GM19372 (cell line): ENCODE measurements around the gene PCMTD2.

Experiments
- ATAC-seq: cut with Tn5 transposase; IDR thresholded peaks from one replicate; pipeline ENCODE4 v1.9.1; 2021; ENCODE audit warnings: mild to moderate bottlenecking, low read depth, moderate library complexity; ENCODE audit not compliant: unreplicated experiment

PCMTD2 gene

GRCh38 chr20:64238115-64238825 is 17.3 kb upstream of the PCMTD2 start:
- ATAC-seq = no peak

- ATAC-seq = no peak
Observed at GRCh38 chr20:64238851-64239387, 16.6 kb upstream of the PCMTD2 start.

GRCh38 chr20:64239449-64240242 is 15.9 kb upstream of the PCMTD2 start:
- ATAC-seq = no peak

- ATAC-seq = no peak
Observed at GRCh38 chr20:64240243-64241015, 15.1 kb upstream of the PCMTD2 start.

GRCh38 chr20:64241061-64241460 is 14.5 kb upstream of the PCMTD2 start:
- ATAC-seq = no peak

- ATAC-seq = no peak
Observed at GRCh38 chr20:64242003-64242796, 13.3 kb upstream of the PCMTD2 start.

- no peak for ATAC-seq
Observed at GRCh38 chr20:64242797-64243475, 12.6 kb upstream of the PCMTD2 start.

- ATAC-seq = no peak
Observed at GRCh38 chr20:64244281-64244805, 11.2 kb upstream of the PCMTD2 start.

- ATAC-seq = no peak
Observed at GRCh38 chr20:64244870-64245603, 10.5 kb upstream of the PCMTD2 start.

GRCh38 chr20:64245746-64246595 is 9.6 kb upstream of the PCMTD2 start:
- ATAC-seq = no peak

- ATAC-seq = no peak
Observed at GRCh38 chr20:64246616-64247306, 8.8 kb upstream of the PCMTD2 start.

- no peak for ATAC-seq
Observed at GRCh38 chr20:64247307-64247618, 8.3 kb upstream of the PCMTD2 start.

GRCh38 chr20:64247970-64248841 is 7.3 kb upstream of the PCMTD2 start:
- no peak for ATAC-seq

- no peak for ATAC-seq
Observed at GRCh38 chr20:64250027-64250426, 5.5 kb upstream of the PCMTD2 start.

- ATAC-seq = no peak
Observed at GRCh38 chr20:64253000-64253383, 2.6 kb upstream of the PCMTD2 start.

- no peak for ATAC-seq
Observed at GRCh38 chr20:64253443-64253842, 2.1 kb upstream of the PCMTD2 start.
